ENCODE measurements around the gene CEBPE. TPM values are rescaled to one million over a fixed set of nuclear protein-coding genes. Genes with fewer than 3 reads are reported as not detected.

The CEBPE gene
- total RNA-seq, 1 donor from 2014 or later = not detected

DNA sequence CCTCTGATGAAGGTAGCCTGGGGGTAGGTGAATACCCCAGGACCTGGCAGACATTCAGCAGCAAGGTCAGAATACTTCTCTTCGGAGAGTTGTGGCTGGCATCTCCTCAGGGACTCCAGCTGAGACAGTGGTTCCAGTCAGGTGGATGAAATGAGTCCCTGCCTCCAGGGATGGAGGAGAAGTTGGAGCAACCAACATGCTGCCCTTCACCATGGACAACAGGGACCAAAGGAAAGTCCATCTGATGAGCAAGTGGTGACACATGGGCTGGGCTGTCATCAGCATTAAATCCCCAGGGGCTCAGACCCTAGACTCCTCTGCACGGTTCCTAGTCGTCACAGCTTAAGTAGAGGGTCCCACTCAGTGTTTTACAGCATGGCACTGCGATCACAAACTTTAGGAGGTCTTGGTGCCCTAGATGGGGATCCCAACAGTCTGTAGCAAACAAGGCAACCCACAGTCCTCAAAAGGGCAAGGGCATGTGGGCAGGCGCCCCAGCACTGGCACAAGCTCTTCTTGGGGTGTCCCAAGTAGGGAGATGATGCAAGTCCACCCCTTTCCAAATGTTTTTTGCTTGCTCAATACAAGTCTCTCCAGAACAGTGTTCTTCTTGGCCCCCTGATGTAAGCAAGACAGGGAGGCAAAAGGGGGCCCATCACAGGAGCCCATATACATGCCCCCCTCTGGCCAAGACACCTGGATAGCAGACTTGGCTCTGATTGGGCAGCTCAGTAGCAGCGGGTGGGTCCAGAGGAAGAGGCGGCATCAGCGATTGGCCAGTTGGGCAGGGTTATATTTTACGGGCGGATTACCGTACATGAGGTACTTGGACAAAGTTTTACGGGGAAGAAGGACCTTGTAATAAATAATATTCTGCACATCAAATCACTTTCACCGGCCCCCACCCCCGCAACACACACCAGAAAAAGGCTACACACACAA, 50.9 kb downstream of the CEBPE start:
- Histone ChIP-seq H3K27ac (replicated peaks) (no peak overlapping the region), H3K4me3 (no peak overlapping the region), H3K9me3 (replicated peaks) (no peaks in the 10 kb centered on the region), H3K36me3 (peaks cover 67% of the 10 kb centered on the region), H3K27me3 (ENCODE audit: low read depth) (no peaks in the 10 kb centered on the region), H3K4me1 (peaks cover 52% of the 10 kb centered on the region)
- intact Hi-C loops (cut with micrococcal nuclease) = no loop called here
- TF ChIP-seq, protein P1, sequence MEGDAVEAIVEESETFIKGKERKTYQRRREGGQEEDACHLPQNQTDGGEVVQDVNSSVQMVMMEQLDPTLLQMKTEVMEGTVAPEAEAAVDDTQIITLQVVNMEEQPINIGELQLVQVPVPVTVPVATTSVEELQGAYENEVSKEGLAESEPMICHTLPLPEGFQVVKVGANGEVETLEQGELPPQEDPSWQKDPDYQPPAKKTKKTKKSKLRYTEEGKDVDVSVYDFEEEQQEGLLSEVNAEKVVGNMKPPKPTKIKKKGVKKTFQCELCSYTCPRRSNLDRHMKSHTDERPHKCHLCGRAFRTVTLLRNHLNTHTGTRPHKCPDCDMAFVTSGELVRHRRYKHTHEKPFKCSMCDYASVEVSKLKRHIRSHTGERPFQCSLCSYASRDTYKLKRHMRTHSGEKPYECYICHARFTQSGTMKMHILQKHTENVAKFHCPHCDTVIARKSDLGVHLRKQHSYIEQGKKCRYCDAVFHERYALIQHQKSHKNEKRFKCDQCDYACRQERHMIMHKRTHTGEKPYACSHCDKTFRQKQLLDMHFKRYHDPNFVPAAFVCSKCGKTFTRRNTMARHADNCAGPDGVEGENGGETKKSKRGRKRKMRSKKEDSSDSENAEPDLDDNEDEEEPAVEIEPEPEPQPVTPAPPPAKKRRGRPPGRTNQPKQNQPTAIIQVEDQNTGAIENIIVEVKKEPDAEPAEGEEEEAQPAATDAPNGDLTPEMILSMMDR (IDR thresholded peaks at IDR 0.05; ENCODE audit: borderline replicate concordance) = no peak
- DNase-seq = no peak

Other genes starting within 250 kb of the CEBPE start
- 48.3 TPM for gene LRP10, start 247.5 kb downstream of the CEBPE start, total RNA-seq
- gene REM2, start 236.0 kb downstream of the CEBPE start, total RNA-seq = not detected
- gene RBM23, start 200.1 kb downstream of the CEBPE start, total RNA-seq = 42.1 TPM
- 59.0 TPM for gene PRMT5, start 189.9 kb downstream of the CEBPE start, total RNA-seq
- gene HAUS4, start 162.2 kb downstream of the CEBPE start, total RNA-seq = 17.9 TPM
- 7.2 TPM for gene AJUBA, start 136.7 kb downstream of the CEBPE start, total RNA-seq
- gene C14orf93, start 109.1 kb downstream of the CEBPE start, total RNA-seq = 4.9 TPM
- 118 TPM for gene PSMB5, start 84.4 kb downstream of the CEBPE start, total RNA-seq
- gene PSMB11, start 77.0 kb downstream of the CEBPE start, total RNA-seq = not detected
- 2.1 TPM for gene CDH24, start 61.7 kb downstream of the CEBPE start, total RNA-seq
- 64.6 TPM for gene ACIN1, start 24.1 kb downstream of the CEBPE start, total RNA-seq
- gene C14orf119, start 23.8 kb downstream of the CEBPE start, total RNA-seq = 25.2 TPM
- gene CIROP, start 14.3 kb downstream of the CEBPE start, total RNA-seq = not detected
- 10.6 TPM for gene SLC7A8, start 64.4 kb upstream of the CEBPE start, total RNA-seq
- not detected for gene RNF212B, start 118.7 kb upstream of the CEBPE start, total RNA-seq
- gene HOMEZ, start 166.9 kb upstream of the CEBPE start, total RNA-seq = 9.1 TPM
- gene PPP1R3E, start 183.6 kb upstream of the CEBPE start, total RNA-seq = 9.0 TPM
- gene BCL2L2, start 187.6 kb upstream of the CEBPE start, total RNA-seq = 37.5 TPM
- 71.2 TPM for gene PABPN1, start 202.2 kb upstream of the CEBPE start, total RNA-seq
- gene SLC22A17, start 233.6 kb upstream of the CEBPE start, total RNA-seq = 9.7 TPM
- 3.6 TPM for gene EFS, start 245.9 kb upstream of the CEBPE start, total RNA-seq